ENCODE data around the gene CDK5R2.

Gene CDK5R2

DNA sequence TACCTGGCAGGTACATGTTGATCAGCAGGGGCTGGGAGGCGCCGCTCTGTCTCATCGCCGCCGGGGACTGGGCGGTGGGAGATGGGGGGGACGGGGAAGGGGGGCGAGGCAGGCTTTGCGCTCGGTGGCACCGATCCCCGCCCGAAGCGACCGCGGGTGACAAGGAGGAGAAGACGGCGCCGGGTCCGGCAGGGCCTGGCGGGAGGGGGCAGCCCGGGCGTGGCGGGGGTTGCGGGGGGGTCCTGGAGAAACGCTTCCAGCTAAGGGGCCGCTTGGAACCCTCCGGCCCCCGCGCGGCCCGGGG is 25.5 kb downstream of the CDK5R2 start, which contains the start of gene FEV:
TSS of gene FEV (minus strand) at position 164 of the 304 bp plus-strand sequence. CDS start at position 55, 109 bp downstream.
- H4K20me1 ChIP-seq (ENCODE audit: control insufficient read depth, insufficient read depth, low read depth, low read length) = no peaks in the 10 kb centered on the region
- no peak within 1 kb of the TSS for H3K27ac ChIP-seq (ENCODE audit: low read depth, low read length)
- H3K36me3 ChIP-seq (ENCODE audit: control insufficient read depth, low read length) = no peaks in the 10 kb centered on the region
- no peaks in the 10 kb centered on the region for H3K9me3 ChIP-seq (ENCODE audit: control insufficient read depth, insufficient read depth, low read length)
- H3K9me2 ChIP-seq (replicated peaks; ENCODE audit: control insufficient read depth, low read length) = no peaks in the 10 kb centered on the region
- H3K4me1 ChIP-seq (ENCODE audit: control insufficient read depth, low read length) = peaks cover 17% of the 10 kb centered on the region
- H3K27me3 ChIP-seq (ENCODE audit: control insufficient read depth, low read length) = peaks cover 78% of the 10 kb centered on the region
- no peak within 1 kb of the TSS for H3K4me2 ChIP-seq (ENCODE audit: low read length)
- H3K4me3 ChIP-seq (ENCODE audit: low read length) = no peak within 1 kb of the TSS
- H3K79me2 ChIP-seq (ENCODE audit: control insufficient read depth, low read length) = no peaks in the 10 kb centered on the region
- TF ChIP-seq EZH2phosphoT487 (IDR thresholded peaks at IDR 0.05; ENCODE audit: borderline replicate concordance, low read length) = no peak
- TF ChIP-seq, protein P1, sequence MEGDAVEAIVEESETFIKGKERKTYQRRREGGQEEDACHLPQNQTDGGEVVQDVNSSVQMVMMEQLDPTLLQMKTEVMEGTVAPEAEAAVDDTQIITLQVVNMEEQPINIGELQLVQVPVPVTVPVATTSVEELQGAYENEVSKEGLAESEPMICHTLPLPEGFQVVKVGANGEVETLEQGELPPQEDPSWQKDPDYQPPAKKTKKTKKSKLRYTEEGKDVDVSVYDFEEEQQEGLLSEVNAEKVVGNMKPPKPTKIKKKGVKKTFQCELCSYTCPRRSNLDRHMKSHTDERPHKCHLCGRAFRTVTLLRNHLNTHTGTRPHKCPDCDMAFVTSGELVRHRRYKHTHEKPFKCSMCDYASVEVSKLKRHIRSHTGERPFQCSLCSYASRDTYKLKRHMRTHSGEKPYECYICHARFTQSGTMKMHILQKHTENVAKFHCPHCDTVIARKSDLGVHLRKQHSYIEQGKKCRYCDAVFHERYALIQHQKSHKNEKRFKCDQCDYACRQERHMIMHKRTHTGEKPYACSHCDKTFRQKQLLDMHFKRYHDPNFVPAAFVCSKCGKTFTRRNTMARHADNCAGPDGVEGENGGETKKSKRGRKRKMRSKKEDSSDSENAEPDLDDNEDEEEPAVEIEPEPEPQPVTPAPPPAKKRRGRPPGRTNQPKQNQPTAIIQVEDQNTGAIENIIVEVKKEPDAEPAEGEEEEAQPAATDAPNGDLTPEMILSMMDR (IDR thresholded peaks at IDR 0.05; ENCODE audit: low read depth, low read length, poor library complexity, severe bottlenecking) = no peak
- no peaks in the 10 kb centered on the region for H3F3A ChIP-seq (ENCODE audit: control insufficient read depth, insufficient read depth)

DNA sequence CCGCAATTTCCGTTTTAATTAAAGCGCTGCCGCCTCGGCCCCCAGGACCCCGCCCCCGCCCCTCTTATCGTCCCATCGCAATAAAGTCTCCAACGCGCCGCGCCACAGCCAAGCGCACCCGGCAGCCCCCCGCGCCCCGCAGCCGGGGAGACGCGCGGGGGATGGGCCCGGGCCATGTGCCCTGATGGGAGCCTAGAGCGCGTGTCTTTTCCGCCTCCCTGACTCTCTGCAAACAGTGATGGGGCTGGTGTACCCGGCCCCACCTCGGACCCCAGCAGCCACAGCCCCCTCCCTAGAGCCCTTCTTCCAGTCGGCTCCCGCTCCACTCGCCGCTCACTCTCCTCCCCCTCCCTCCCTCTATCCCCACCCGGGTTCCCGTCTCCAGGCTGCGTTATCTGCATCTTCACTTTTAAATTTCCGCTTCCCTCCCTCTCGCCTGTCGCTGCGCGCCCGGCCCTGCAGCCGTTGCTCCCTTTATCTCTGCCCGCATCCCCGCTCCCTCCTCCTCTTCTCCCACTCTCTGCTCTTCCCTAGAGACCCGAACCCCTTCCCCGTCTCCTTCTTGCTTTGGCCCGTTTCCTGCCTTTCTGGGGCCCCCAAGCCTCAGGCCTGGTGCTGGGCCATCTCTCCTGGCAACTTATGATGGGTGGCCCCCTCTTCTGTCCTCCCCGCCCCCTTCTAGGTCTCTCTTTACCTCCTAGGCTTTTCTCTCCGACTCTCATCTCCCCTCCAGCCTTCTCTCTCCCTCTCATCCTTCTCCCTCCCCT is 26.0 kb downstream of the CDK5R2 start:
- Histone ChIP-seq H3K36me3 (ENCODE audit: control insufficient read depth, low read length) (no peaks in the 10 kb centered on the region), H3K27ac (ENCODE audit: low read depth, low read length) (no peak overlapping the region), H3K27me3 (ENCODE audit: control insufficient read depth, low read length) (peaks cover 78% of the 10 kb centered on the region), H3K4me3 (ENCODE audit: low read length) (no peak overlapping the region), H3F3A (ENCODE audit: control insufficient read depth, insufficient read depth) (no peaks in the 10 kb centered on the region), H3K4me2 (ENCODE audit: low read length) (no peak overlapping the region), H3K79me2 (ENCODE audit: control insufficient read depth, low read length) (no peaks in the 10 kb centered on the region), H4K20me1 (ENCODE audit: control insufficient read depth, insufficient read depth, low read depth, low read length) (no peaks in the 10 kb centered on the region), H3K9me3 (ENCODE audit: control insufficient read depth, insufficient read depth, low read length) (no peaks in the 10 kb centered on the region), H3K4me1 (ENCODE audit: control insufficient read depth, low read length) (peaks cover 13% of the 10 kb centered on the region), H3K9me2 (replicated peaks; ENCODE audit: control insufficient read depth, low read length) (no peaks in the 10 kb centered on the region)
- TF ChIP-seq, protein P1 (IDR thresholded peaks at IDR 0.05; ENCODE audit: low read depth, low read length, poor library complexity, severe bottlenecking) = no peak
- no peak for TF ChIP-seq EZH2phosphoT487 (IDR thresholded peaks at IDR 0.05; ENCODE audit: borderline replicate concordance, low read length)

DNA sequence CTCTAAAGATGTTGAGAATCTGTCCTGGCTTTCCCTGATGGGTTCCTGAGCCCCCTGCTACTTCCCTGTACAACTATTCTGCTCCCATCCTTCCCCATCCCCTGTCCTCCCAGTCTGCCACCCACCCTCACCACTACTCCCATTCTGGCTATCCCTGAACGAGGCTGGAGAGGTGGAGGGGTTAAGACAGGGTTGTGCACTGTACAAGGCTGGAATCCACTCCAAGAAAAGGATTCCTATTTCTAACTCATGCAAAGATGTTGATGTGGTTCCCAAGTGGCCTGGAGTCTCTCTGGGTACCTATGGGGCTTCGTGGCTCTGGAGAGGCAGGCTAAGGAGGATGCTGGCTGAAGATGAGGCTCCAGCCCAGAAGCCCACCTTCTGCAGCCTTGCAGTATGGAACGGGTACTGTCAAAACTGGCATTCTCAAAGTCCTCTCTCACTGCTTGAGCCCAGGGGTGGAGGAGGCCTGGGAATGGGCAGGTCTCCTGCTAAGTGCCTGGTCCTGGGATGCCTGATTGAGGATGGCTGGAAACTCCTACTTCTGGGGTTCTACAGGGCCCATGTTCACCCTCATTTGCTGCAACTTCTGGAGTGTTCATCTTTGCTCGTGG is 26.8 kb downstream of the CDK5R2 start:
- Histone ChIP-seq H4K20me1 (ENCODE audit: control insufficient read depth, insufficient read depth, low read depth, low read length) (no peaks in the 10 kb centered on the region), H3K4me1 (ENCODE audit: control insufficient read depth, low read length) (peaks cover 8% of the 10 kb centered on the region), H3F3A (ENCODE audit: control insufficient read depth, insufficient read depth) (no peaks in the 10 kb centered on the region), H3K4me2 (ENCODE audit: low read length) (no peak overlapping the region), H3K4me3 (ENCODE audit: low read length) (no peak overlapping the region), H3K9me2 (replicated peaks; ENCODE audit: control insufficient read depth, low read length) (no peaks in the 10 kb centered on the region), H3K79me2 (ENCODE audit: control insufficient read depth, low read length) (no peaks in the 10 kb centered on the region), H3K36me3 (ENCODE audit: control insufficient read depth, low read length) (no peaks in the 10 kb centered on the region), H3K9me3 (ENCODE audit: control insufficient read depth, insufficient read depth, low read length) (no peaks in the 10 kb centered on the region), H3K27me3 (ENCODE audit: control insufficient read depth, low read length) (peaks cover 80% of the 10 kb centered on the region), H3K27ac (ENCODE audit: low read depth, low read length) (no peak overlapping the region)
- TF ChIP-seq, protein P1 (IDR thresholded peaks at IDR 0.05; ENCODE audit: low read depth, low read length, poor library complexity, severe bottlenecking) = no peak
- no peak for TF ChIP-seq EZH2phosphoT487 (IDR thresholded peaks at IDR 0.05; ENCODE audit: borderline replicate concordance, low read length)

Data from DOHH2 (cell line).